Motor neuron (in vitro differentiated cells): ENCODE results near the gene ICAM4. TPM values are rescaled to one million over a fixed set of nuclear protein-coding genes. Genes with fewer than 3 reads are reported as not detected.
"Not testable (repeated sequence)": the region's sequence is repeated elsewhere in the genome, so short reads cannot be mapped to it uniquely, and the experiment has no call there.

Experiments
- ATAC-seq, 8 experiments: fragments of 200-7000 bp; cut with Tn5 transposase; replicated peaks in 6 of 8; 2 replicates each; pipeline ENCODE4 v1.8.0; 2021; ENCODE audit warnings: mild to moderate bottlenecking in 8 of 8, moderate library complexity in 8 of 8
- H3K27ac ChIP-seq, 2 donors: fragments of 250-450 bp; sonication (Bioruptor Pico); 2 replicates each; pipeline ENCODE4 v1.9.0; 2021; ENCODE audit warnings: antibody characterized with exemption in 2 of 2, mild to moderate bottlenecking in 2 of 2, moderate library complexity in 1 of 2
- H3K4me1 ChIP-seq, 2 donors: fragments of 250-450 bp; sonication (Bioruptor Pico); replicated peaks in 1 of 2; 2 replicates each; pipeline ENCODE4 v1.6.1; 2021; ENCODE audit warnings: antibody characterized with exemption in 2 of 2, mild to moderate bottlenecking in 2 of 2, moderate library complexity in 1 of 2
- H3K4me3 ChIP-seq, 5 donors: fragments of 250-450 bp; sonication (Bioruptor Pico); 2 replicates each; pipeline ENCODE4 v1.9.0; 2021; ENCODE audit warnings: antibody characterized with exemption in 5 of 5, mild to moderate bottlenecking in 5 of 5, moderate library complexity in 4 of 5
- WGBS, 10 experiments: fragments of 450-650 bp; shearing (Covaris generic); methylation state at CpG; one replicate each; pipeline ENCODE4 v1.0.0; 2022; 5-methylcytosine and 5-hydroxymethylcytosine counted together
- in situ Hi-C, 9 experiments: fragments of 400-800 bp; cut with MboI; loops; one replicate each; pipeline ENCODE4 v1.15.0; 2021; ENCODE audit warnings: low sequenced_read_pairs in 9 of 9, low pct_unique_long_range_greater_than_20kb in 2 of 9; ENCODE audit not compliant: unreplicated experiment in 9 of 9
- total RNA-seq, 8 experiments: library from RNA; unstranded; fragments of 300-600 nt; gene quantifications; 2 replicates each; pipeline versions ENCODE4 v1.2.3 to v1.2.4, GENCODE V29; 2022

The ICAM4 gene
- total RNA-seq, 8 experiments from 2014 or later, result 0.14 TPM; not detected in 7

DNA sequence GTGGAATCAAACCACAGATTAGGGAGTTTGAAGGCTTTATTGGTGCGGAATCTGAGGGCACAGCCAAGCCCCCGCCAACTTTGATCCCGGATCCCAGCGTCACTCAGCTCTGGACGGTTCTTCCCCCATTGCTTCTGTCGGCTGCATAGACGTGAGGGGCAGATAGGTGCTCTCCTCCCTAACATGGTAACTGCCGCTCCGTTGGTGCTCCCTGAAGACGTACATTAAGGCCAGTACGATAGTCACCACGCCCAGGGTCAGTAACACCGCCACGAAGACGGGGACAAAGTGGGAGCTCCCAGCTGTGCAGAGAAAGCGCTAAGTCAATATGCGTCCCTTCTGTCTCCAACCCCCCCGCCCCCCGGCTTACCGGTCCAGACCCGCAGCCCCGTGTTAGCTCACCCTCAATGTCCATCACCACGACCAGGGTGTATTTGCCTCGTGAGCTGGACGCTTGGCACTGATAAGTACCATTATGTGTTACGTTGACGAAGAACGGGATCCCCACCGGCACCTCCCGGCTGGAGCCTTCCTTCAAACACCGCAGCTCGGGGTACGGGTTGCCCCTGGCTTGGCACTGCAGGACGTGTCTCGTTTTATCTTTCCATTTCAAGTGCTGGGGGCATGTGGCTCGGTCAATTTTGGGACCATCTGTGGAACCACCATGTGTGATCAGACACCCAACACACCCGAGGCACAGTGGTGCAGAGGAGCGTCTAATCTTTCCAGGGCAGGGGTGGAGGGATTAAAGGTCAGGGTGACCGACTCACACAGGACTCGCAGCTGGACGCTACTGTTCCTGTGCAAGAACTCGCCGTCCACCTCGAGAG, 47.2 kb downstream of the ICAM4 start:
- Histone ChIP-seq H3K27ac (peak overlapping the region; percentile 29 to 99), H3K4me3 (peak overlapping the region; percentile 65 to 100 (median 96)), H3K4me1 (peaks cover 6 to 16% of the 10 kb centered on the region in 2 donors)
- peak; percentile 1 to 16 (median 4) for ATAC-seq
- WGBS, 10 experiments, result 0 to 17% (median 0%) methylated on average over 1 to 14 of the region's 44 CpGs; no CpG with 5 or more reads in 4 of the 10 experiments
- in situ Hi-C loops, result no loop called here

DNA sequence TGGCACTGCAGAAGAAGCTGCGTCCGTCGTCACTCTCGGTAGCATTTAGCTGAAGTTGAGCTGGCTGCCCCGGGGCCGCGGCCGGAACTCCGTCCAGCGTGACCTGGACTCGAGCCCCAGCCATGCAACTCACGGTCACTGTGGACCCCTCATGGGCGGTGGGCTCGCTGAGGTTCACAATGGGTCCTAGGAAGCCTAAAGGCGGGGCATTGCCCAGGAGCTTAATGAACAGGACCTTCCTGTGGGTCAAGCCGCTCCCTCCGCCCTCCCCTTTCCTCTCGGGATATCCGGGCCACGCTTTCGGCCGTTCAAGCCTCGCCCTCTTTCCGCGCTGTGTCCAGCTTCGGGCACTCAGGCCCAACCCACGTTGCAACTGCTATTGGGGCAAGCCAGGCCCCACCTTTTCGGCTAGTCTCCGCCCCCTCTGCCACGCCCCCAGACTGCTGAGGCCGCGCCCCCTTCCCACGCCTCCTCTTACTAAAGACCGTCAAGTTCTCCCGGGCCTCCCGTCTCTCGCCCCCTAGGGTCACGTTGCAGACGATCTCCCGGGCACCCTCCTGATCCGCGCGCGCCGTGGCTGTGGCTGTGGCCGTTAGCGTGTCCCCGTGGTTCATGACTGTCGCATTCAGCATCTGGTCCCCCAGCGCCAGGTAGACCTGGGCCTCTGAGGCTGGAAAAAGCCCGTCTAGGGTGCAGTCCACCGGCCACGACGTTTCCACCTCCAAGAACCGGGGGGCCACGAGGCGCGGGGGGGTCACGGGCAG, 48.0 kb downstream of the ICAM4 start:
- WGBS, 10 experiments, result 0 to 18% (median 10%) methylated on average over 2 to 4 of the region's 59 CpGs; no CpG with 5 or more reads in 7 of the 10 experiments
- ATAC-seq, result peak; percentile 30 to 68 (median 43)
- H3K4me1 ChIP-seq, result peaks cover 6 to 16% of the 10 kb centered on the region in 2 donors
- in situ Hi-C loops, result no loop called here
- H3K4me3 ChIP-seq, result peak overlapping the region; percentile 65 to 100 (median 96)
- H3K27ac ChIP-seq, result peak overlapping the region in 1 of 2 donors; percentile 6

DNA sequence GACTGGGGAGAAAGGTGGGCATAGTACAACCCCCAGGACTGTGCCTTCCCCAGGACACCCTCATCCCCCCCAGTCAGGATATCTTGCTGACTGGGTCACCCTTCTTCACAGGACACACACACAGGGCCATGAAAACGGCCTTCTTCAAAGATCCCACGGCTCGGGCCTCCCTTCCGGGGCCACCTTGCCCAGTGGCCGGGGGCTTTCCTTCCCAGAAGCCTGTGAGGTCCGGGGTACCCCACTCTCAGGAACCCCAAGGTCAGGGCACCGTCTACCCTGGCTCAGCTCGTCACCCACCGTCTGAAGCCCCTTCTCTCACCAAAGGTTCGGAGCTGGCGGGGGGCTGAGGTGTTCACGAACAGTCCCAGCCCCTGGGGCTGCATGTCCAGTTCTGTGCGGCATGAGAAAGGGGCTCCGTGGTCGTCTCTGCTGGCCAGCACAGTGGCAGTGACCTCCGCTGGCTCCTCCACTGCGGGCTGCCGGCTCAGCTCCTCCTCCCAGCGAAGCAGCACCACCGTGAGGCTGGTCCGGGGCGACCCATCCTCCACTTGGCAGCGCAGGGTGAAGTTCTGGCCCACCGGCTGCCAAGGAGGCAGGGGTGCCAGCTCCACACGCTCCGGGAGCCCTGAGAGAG, 48.7 kb downstream of the ICAM4 start:
- ATAC-seq, result no peak
- WGBS, 10 experiments, result 20 to 60% (median 53%) methylated on average over 1 to 9 of the region's 26 CpGs; no CpG with 5 or more reads in 7 of the 10 experiments
- H3K27ac ChIP-seq, result no peak overlapping the region

DNA sequence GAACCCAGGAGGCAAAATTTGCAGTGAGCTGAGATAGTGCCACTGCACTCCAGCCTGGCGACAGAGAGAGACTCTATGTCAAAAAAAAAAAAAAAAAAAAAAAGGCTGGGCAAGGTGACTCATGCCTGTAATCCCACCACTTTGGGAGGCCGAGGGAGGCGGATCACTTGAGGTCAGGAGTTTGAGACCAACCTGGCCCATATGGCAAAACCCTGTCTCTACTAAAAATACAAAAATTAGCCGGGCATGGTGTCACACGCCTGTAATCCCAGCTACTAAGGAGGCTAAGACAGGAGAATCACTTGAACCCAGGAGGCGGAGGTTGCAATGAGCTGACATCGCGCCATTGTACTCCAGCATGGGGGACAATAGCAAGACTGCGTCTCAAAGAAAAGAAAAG, 50.0 kb downstream of the ICAM4 start:
- ATAC-seq, H3K4me3 ChIP-seq, in situ Hi-C loops, H3K27ac ChIP-seq: not testable (repeated sequence)
- peaks cover 6 to 16% of the 10 kb centered on the region in 2 donors for H3K4me1 ChIP-seq
- WGBS, 10 experiments, result 77 to 100% (median 90%) methylated on average over 1 to 6 of the region's 9 CpGs; no CpG with 5 or more reads in 3 of the 10 experiments

More for the DNA sequence above, 48.7 kb downstream of the ICAM4 start:
- Histone ChIP-seq H3K4me1 (peaks cover 6 to 16% of the 10 kb centered on the region in 2 donors), H3K4me3 (peak overlapping the region in 2 of 5 donors; percentile 96)
- in situ Hi-C loops, result no loop called here

Other genes starting within 250 kb of the ICAM4 start
- 10 to 100 TPM in 4 of 8 experiments, 1 to 10 TPM in 4; 2.2 to 29.4 (median 12.0) TPM for gene SHFL, start 200.6 kb upstream of the ICAM4 start, total RNA-seq
- 1 to 10 TPM in 2 of 8 experiments, under 1 TPM in 6; 0.11 to 1.2 (median 0.35) TPM for gene ANGPTL6, start 184.3 kb upstream of the ICAM4 start, total RNA-seq
- gene PPAN, start 180.6 kb upstream of the ICAM4 start, total RNA-seq, result 10 to 100 TPM; 27.2 to 92.1 (median 47.3) TPM
- 10 to 100 TPM in 3 of 8 experiments, 1 to 10 TPM in 5; 2.1 to 12.2 (median 4.9) TPM for gene P2RY11, start 175.3 kb upstream of the ICAM4 start, total RNA-seq
- gene EIF3G, start 167.1 kb upstream of the ICAM4 start, total RNA-seq, result 100 to 1,000 TPM; 180 to 352 (median 242) TPM
- gene DNMT1, start 92.0 kb upstream of the ICAM4 start, total RNA-seq, result 10 to 100 TPM; 16.9 to 92.4 (median 37.4) TPM
- gene S1PR2, start 55.6 kb upstream of the ICAM4 start, total RNA-seq, result 10 to 100 TPM in 4 of 8 experiments, 1 to 10 TPM in 4; 1.5 to 14.8 (median 10.1) TPM
- gene MRPL4, start 34.7 kb upstream of the ICAM4 start, total RNA-seq, result 10 to 100 TPM; 17.9 to 80.5 (median 34.4) TPM
- gene ICAM1, start 15.8 kb upstream of the ICAM4 start, total RNA-seq, result 10 to 100 TPM in 4 of 8 experiments, 1 to 10 TPM in 2, under 1 TPM in 2; 0.22 to 72.6 (median 9.7) TPM
- gene ICAM5, start 3.0 kb downstream of the ICAM4 start, total RNA-seq, result 10 to 100 TPM in 2 of 8 experiments, 1 to 10 TPM in 5, under 1 TPM in 1; 0.71 to 33.1 (median 4.8) TPM
- 1 to 10 TPM; 3.4 to 7.2 (median 4.4) TPM for gene ZGLP1, start 22.9 kb downstream of the ICAM4 start, total RNA-seq
- 10 to 100 TPM; 12.7 to 37.8 (median 18.8) TPM for gene FDX2, start 29.1 kb downstream of the ICAM4 start, total RNA-seq
- 10 to 100 TPM in 3 of 8 experiments, 1 to 10 TPM in 5; 4.3 to 31.8 (median 8.1) TPM for gene RAVER1, start 46.6 kb downstream of the ICAM4 start, total RNA-seq
- 1 to 10 TPM in 7 of 8 experiments, under 1 TPM in 1; 0.73 to 3.5 (median 2.2) TPM for gene ICAM3, start 52.7 kb downstream of the ICAM4 start, total RNA-seq
- gene TYK2, start 93.6 kb downstream of the ICAM4 start, total RNA-seq, result 100 to 1,000 TPM in 1 of 8 experiments, 10 to 100 TPM in 7; 29.4 to 110 (median 62.1) TPM
- 100 to 1,000 TPM; 106 to 304 (median 175) TPM for gene CDC37, start 116.6 kb downstream of the ICAM4 start, total RNA-seq
- 1 to 10 TPM in 7 of 8 experiments, under 1 TPM in 1; 0.88 to 7.8 (median 2.8) TPM for gene PDE4A, start 133.6 kb downstream of the ICAM4 start, total RNA-seq
- 10 to 100 TPM; 27.1 to 84.0 (median 49.6) TPM for gene KEAP1, start 216.4 kb downstream of the ICAM4 start, total RNA-seq
- gene S1PR5, start 230.5 kb downstream of the ICAM4 start, total RNA-seq, result under 1 TPM in 4 of 8 experiments, not detected in 4; 0.08 to 0.81 (median 0.16) TPM